ENCODE measurements around the gene POU4F3. TPM values are rescaled to one million over a fixed set of nuclear protein-coding genes. Genes with fewer than 3 reads are reported as not detected.
A peak's percentile ranks its signal among the peaks of the same experiment; 100 is the strongest.

The POU4F3 gene
- total and polyA plus RNA-seq, 2 of the 8 experiments (the other 6 are each of a cell fraction or from before 2014, with no cell fraction given), result 0.09 TPM; not detected in 1

DNA sequence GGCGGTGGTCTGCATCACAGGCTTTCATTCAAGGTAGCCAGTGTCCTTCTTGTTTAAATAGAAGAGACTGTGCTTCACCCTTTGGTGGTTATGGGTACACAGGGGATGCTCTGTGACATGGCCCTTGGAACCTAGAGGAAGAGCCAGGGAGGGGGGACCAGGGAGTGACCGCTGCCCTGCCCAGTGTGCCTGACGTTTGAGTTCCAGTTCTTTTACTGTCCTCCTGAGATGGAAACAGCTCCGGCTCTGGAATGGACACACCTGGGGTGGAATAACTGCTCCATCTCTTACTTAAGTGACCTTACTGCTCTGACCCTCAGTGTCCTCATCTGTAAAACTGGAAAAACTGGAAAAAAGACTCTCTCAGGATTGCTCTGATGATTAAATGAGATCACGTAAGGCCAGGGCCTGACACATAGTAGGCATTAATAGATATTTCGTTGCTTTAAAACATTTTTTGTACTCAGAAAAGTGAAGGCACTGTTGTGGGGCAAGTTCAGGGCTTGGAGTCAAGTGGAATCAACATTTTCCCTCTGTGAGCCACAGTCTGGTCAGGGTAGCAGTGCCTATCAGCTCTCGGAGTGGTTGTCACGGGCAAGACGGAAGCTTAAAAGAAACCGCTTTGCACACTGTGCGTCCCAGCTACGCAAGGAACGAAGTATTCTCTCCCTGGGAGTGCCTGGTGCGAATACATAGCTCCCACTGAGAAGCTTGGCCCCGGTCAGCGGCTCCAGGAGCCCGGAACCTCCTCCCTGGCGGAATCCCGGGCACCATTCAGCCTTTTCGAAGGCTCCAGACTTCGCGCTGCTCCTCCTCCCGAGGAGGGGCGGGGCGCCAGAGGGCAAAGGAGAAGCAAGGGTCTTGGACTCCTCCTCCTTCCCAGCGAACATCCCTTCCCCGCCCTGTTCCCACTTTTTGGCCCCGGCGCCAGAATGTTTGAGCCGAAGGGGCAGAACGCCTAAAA lies 5.8 kb downstream of the POU4F3 start (continued):
- TF ChIP-seq NRF1 (IDR thresholded peaks at IDR 0.05; ENCODE audit: low read depth, low read length) (no peak), CBX5 (IDR thresholded peaks at IDR 0.05; ENCODE audit: low read depth, low read length) (no peak), MAX (IDR thresholded peaks at IDR 0.05) (0 out of 2 replicates have a peak, but pooled peaks have one; percentile 24), SAP30 (IDR thresholded peaks at IDR 0.05; ENCODE audit: insufficient read depth, insufficient replicate concordance, low read length) (no peak), HDAC6 (IDR thresholded peaks at IDR 0.05; ENCODE audit: low read depth, low read length) (no peak), SIX5 (IDR thresholded peaks at IDR 0.05; ENCODE audit: low read depth, low read length) (no peak), EGR1 (IDR thresholded peaks at IDR 0.05; ENCODE audit: borderline replicate concordance, low read depth, low read length) (no peak), POLR2AphosphoS5 (IDR thresholded peaks at IDR 0.05; ENCODE audit: low read depth, low read length) (no peak), YY1 (IDR thresholded peaks at IDR 0.05; ENCODE audit: low read depth, low read length) (no peak), BACH1 (IDR thresholded peaks at IDR 0.05; ENCODE audit: low read length) (no peak), HDAC2 (IDR thresholded peaks at IDR 0.05; ENCODE audit: borderline replicate concordance in 1 of 2, low read depth in 2 of 2, low read length in 2 of 2) (no peak), TBP (IDR thresholded peaks at IDR 0.05; ENCODE audit: low read depth, low read length) (0 out of 2 replicates have a peak, but pooled peaks have one; percentile 25), CHD1 (IDR thresholded peaks at IDR 0.05; ENCODE audit: low read depth, low read length) (no peak), CTBP2 (IDR thresholded peaks at IDR 0.05; ENCODE audit: borderline replicate concordance, insufficient read depth, insufficient read length, low read length) (no peak), SIN3A (conservative IDR thresholded peaks at IDR 0.05 in 1 of 2, IDR thresholded peaks at IDR 0.05 in 1 of 2; ENCODE audit: low read depth in 1 of 2, low read length in 2 of 2) (peak in 1 of 2 experiments; percentile 62; a peak in 1 of 4 replicates)
- TF ChIP-seq, protein P1, sequence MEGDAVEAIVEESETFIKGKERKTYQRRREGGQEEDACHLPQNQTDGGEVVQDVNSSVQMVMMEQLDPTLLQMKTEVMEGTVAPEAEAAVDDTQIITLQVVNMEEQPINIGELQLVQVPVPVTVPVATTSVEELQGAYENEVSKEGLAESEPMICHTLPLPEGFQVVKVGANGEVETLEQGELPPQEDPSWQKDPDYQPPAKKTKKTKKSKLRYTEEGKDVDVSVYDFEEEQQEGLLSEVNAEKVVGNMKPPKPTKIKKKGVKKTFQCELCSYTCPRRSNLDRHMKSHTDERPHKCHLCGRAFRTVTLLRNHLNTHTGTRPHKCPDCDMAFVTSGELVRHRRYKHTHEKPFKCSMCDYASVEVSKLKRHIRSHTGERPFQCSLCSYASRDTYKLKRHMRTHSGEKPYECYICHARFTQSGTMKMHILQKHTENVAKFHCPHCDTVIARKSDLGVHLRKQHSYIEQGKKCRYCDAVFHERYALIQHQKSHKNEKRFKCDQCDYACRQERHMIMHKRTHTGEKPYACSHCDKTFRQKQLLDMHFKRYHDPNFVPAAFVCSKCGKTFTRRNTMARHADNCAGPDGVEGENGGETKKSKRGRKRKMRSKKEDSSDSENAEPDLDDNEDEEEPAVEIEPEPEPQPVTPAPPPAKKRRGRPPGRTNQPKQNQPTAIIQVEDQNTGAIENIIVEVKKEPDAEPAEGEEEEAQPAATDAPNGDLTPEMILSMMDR (IDR thresholded peaks at IDR 0.05; ENCODE audit: control extremely low read depth in 1 of 3, insufficient read depth in 1 of 3, low read depth in 1 of 3, low read length in 3 of 3), result no peak
- TF ChIP-seq, protein P2, sequence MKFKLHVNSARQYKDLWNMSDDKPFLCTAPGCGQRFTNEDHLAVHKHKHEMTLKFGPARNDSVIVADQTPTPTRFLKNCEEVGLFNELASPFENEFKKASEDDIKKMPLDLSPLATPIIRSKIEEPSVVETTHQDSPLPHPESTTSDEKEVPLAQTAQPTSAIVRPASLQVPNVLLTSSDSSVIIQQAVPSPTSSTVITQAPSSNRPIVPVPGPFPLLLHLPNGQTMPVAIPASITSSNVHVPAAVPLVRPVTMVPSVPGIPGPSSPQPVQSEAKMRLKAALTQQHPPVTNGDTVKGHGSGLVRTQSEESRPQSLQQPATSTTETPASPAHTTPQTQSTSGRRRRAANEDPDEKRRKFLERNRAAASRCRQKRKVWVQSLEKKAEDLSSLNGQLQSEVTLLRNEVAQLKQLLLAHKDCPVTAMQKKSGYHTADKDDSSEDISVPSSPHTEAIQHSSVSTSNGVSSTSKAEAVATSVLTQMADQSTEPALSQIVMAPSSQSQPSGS (IDR thresholded peaks at IDR 0.05; ENCODE audit: low read length), result no peak

All from H1 (cell line).